Astrocyte (in vitro differentiated cells and primary cell): ENCODE measurements around the gene HNRNPA2B1. TPM values are rescaled to one million over a fixed set of nuclear protein-coding genes. Genes with fewer than 3 reads are reported as not detected.
A peak's percentile ranks its signal among the peaks of the same experiment; 100 is the strongest.

Experiments used
- DNase-seq: peaks from one replicate; pipeline ENCODE4 v3.0.0-alpha.2; 2010; ENCODE audit warnings: low read depth
- FAIRE-seq: peaks from 2 replicates; lab custom pipeline; 2011; peaks lifted over from hg19 to GRCh38; lab: Jason Lieb, UNC
- H2AFZ ChIP-seq: 2 replicates; pipeline ENCODE4 v1.6.0; 2012; ENCODE audit warnings: low read depth, low read length, inconsistent platforms
- H3K27ac ChIP-seq: 2 replicates; pipeline ENCODE4 v1.5.1; 2011; ENCODE audit warnings: low read depth, low read length, inconsistent platforms
- H3K27me3 ChIP-seq: 2 replicates; pipeline ENCODE4 v1.6.0; 2011; ENCODE audit warnings: low read length, inconsistent platforms; ENCODE audit not compliant: insufficient read depth
- H3K36me3 ChIP-seq: 2 replicates; pipeline ENCODE4 v1.5.1; 2011; ENCODE audit warnings: low read length, inconsistent platforms; ENCODE audit not compliant: insufficient read depth
- H3K4me1 ChIP-seq: 2 replicates; pipeline ENCODE4 v1.5.1; 2011; ENCODE audit warnings: low read length, inconsistent platforms; ENCODE audit not compliant: insufficient read depth
- H3K4me2 ChIP-seq: 2 replicates; pipeline ENCODE4 v1.6.0; 2012; ENCODE audit warnings: low read length, inconsistent platforms
- H3K4me3 ChIP-seq: 2 replicates; pipeline ENCODE4 v1.5.1; 2011; ENCODE audit warnings: low read depth, mild to moderate bottlenecking, low read length, inconsistent platforms; ENCODE audit not compliant: insufficient read depth
- H3K79me2 ChIP-seq: 2 replicates; pipeline ENCODE4 v1.6.0; 2012; ENCODE audit warnings: mild to moderate bottlenecking, low read length, inconsistent platforms; ENCODE audit not compliant: insufficient read depth
- H3K9ac ChIP-seq: 2 replicates; pipeline ENCODE4 v1.6.0; 2012; ENCODE audit warnings: mild to moderate bottlenecking, low read length, inconsistent platforms
- H3K9me3 ChIP-seq: 2 replicates; pipeline ENCODE4 v1.5.1; 2012; ENCODE audit warnings: low read depth, mild to moderate bottlenecking, low read length, inconsistent platforms; ENCODE audit not compliant: insufficient read depth
- H4K20me1 ChIP-seq: 2 replicates; pipeline ENCODE4 v1.6.0; 2012; ENCODE audit warnings: low read length, inconsistent platforms; ENCODE audit not compliant: insufficient read depth
- H3K27ac Mint-ChIP-seq: one replicate; pipeline ENCODE4 v1.8.0; 2021; ENCODE audit warnings: mild to moderate bottlenecking, mixed read lengths; ENCODE audit not compliant: unreplicated experiment
- H3K27me3 Mint-ChIP-seq: one replicate; pipeline ENCODE4 v1.8.0; 2021; ENCODE audit warnings: low read depth, mixed read lengths; ENCODE audit not compliant: unreplicated experiment
- H3K36me3 Mint-ChIP-seq: one replicate; pipeline ENCODE4 v1.8.0; 2021; ENCODE audit warnings: low read depth, mixed read lengths; ENCODE audit not compliant: unreplicated experiment
- H3K4me1 Mint-ChIP-seq: one replicate; pipeline ENCODE4 v1.8.0; 2021; ENCODE audit warnings: low read depth, mixed read lengths; ENCODE audit not compliant: unreplicated experiment
- H3K4me3 Mint-ChIP-seq: one replicate; pipeline ENCODE4 v1.8.0; 2021; ENCODE audit warnings: mild to moderate bottlenecking, moderate library complexity, mixed read lengths; ENCODE audit not compliant: unreplicated experiment
- H3K9me3 Mint-ChIP-seq: one replicate; pipeline ENCODE4 v1.8.0; 2021; ENCODE audit warnings: mild to moderate bottlenecking, mixed read lengths; ENCODE audit not compliant: unreplicated experiment
- CTCF ChIP-seq: IDR thresholded peaks from 2 replicates; pipeline ENCODE4 v1.5.1; 2011; ENCODE audit warnings: low read depth, mild to moderate bottlenecking, inconsistent platforms, low read length, moderate library complexity; ENCODE audit not compliant: insufficient read depth
- EZH2 ChIP-seq: IDR thresholded peaks from 2 replicates; pipeline ENCODE4 v1.6.1; 2012; ENCODE audit warnings: mild to moderate bottlenecking, low read length, inconsistent platforms; ENCODE audit not compliant: insufficient read depth
- total RNA-seq: library from RNA; stranded (reverse); gene quantifications from 2 replicates; pipeline ENCODE4 v1.2.1, GENCODE V29; 2021

The HNRNPA2B1 gene
- total RNA-seq, 1 donor from 2014 or later = 415 TPM

- Histone ChIP-seq H3K4me3 (no peak overlapping the region), H3K36me3 (no peaks in the 10 kb centered on the region), H3K4me2 (no peak overlapping the region), H3K79me2 (peaks cover 25% of the 10 kb centered on the region), H3K27ac (no peak overlapping the region), H4K20me1 (peaks cover 2% of the 10 kb centered on the region), H2AFZ (no peak overlapping the region), H3K27me3 (no peaks in the 10 kb centered on the region), H3K4me1 (peaks cover 26% of the 10 kb centered on the region), H3K9ac (no peak overlapping the region), H3K9me3 (no peaks in the 10 kb centered on the region)
- no peak for DNase-seq
- H3K36me3 Mint-ChIP-seq = peaks cover 5% of the 10 kb centered on the region
- no peaks in the 10 kb centered on the region for H3K9me3 Mint-ChIP-seq
- no peak for FAIRE-seq
- TF ChIP-seq EZH2 (no peak), CTCF (no peak)
- peaks cover 48% of the 10 kb centered on the region for H3K4me1 Mint-ChIP-seq
- H3K27ac Mint-ChIP-seq = peak overlapping the region; percentile 50
- no peak overlapping the region for H3K4me3 Mint-ChIP-seq
- H3K27me3 Mint-ChIP-seq = no peaks in the 10 kb centered on the region
Measured at GRCh38 chr7:26160896-26161295, 39.6 kb downstream of the HNRNPA2B1 start.

GRCh38 chr7:26159243-26159642 is 41.3 kb downstream of the HNRNPA2B1 start:
- Mint-ChIP-seq H3K4me3 (peak overlapping the region; percentile 9), H3K9me3 (no peaks in the 10 kb centered on the region), H3K36me3 (peaks cover 5% of the 10 kb centered on the region), H3K27ac (peak overlapping the region; percentile 81), H3K27me3 (no peaks in the 10 kb centered on the region), H3K4me1 (peaks cover 62% of the 10 kb centered on the region)
- no peak for FAIRE-seq
- peak; percentile 32 for DNase-seq
- Histone ChIP-seq H3K4me2 (peak overlapping the region; percentile 53), H3K9ac (no peak overlapping the region), H3K9me3 (no peaks in the 10 kb centered on the region), H3K4me1 (peaks cover 40% of the 10 kb centered on the region), H4K20me1 (peaks cover 5% of the 10 kb centered on the region), H3K27me3 (no peaks in the 10 kb centered on the region), H3K27ac (no peak overlapping the region), H3K4me3 (no peak overlapping the region), H2AFZ (no peak overlapping the region), H3K36me3 (no peaks in the 10 kb centered on the region), H3K79me2 (peaks cover 31% of the 10 kb centered on the region)
- no peak for TF ChIP-seq EZH2
- TF ChIP-seq CTCF = no peak

- Mint-ChIP-seq H3K36me3 (peaks cover 5% of the 10 kb centered on the region), H3K9me3 (no peaks in the 10 kb centered on the region), H3K27ac (peak overlapping the region; percentile 100), H3K4me1 (peaks cover 71% of the 10 kb centered on the region), H3K27me3 (no peaks in the 10 kb centered on the region), H3K4me3 (peak overlapping the region; percentile 20)
- H3K4me1 ChIP-seq = peaks cover 52% of the 10 kb centered on the region
- H3K27ac ChIP-seq = peak overlapping the region; percentile 90
- H3K27me3 ChIP-seq = no peaks in the 10 kb centered on the region
- no peaks in the 10 kb centered on the region for H3K9me3 ChIP-seq
- H3K9ac ChIP-seq = no peak overlapping the region
- H3K4me2 ChIP-seq = no peak overlapping the region
- FAIRE-seq = no peak
- DNase-seq = no peak
- TF ChIP-seq CTCF = no peak
- TF ChIP-seq EZH2 = no peak
- H3K4me3 ChIP-seq = no peak overlapping the region
- H3K36me3 ChIP-seq = no peaks in the 10 kb centered on the region
- peaks cover 43% of the 10 kb centered on the region for H3K79me2 ChIP-seq
- H2AFZ ChIP-seq = no peak overlapping the region
- H4K20me1 ChIP-seq = peaks cover 5% of the 10 kb centered on the region
Measured at GRCh38 chr7:26157520-26158105, 42.9 kb downstream of the HNRNPA2B1 start.
